GM12878 (cell line): ENCODE measurements around the gene CCDC71L. TPM values are rescaled to one million over a fixed set of nuclear protein-coding genes. Genes with fewer than 3 reads are reported as not detected.

Source experiments
- ATAC-seq: fragments of 200-7000 bp; cut with Tn5 transposase; 3 replicates; pipeline ENCODE4 v1.9.1; 2020; ENCODE audit warnings: mild to moderate bottlenecking, moderate library complexity
- BruUV-seq: library from RNA; stranded (reverse); fragments of 400-500 nt; replicated peaks from 2 replicates; lab custom pipeline; 2021; lab: Mats Ljungman, UMichigan
- CTCF ChIA-PET: fragments of 300-600 bp; sonication (Branson Sonifier 250); formaldehyde crosslinking; extraction: SDS; loops from one replicate; lab custom pipeline; 2021; ENCODE audit warnings: inconsistent platforms; lab: Yijun Ruan, JAX
- POLR2A ChIA-PET: fragments of 350-600 bp; formaldehyde crosslinking; extraction: SDS; loops from one replicate; lab custom pipeline; 2021; ENCODE audit warnings: inconsistent platforms; lab: Charles Lee
- RAD21 ChIA-PET: fragments of 300-600 bp; sonication (Branson Sonifier 250); formaldehyde crosslinking; loops from one replicate; lab custom pipeline; 2023; ENCODE audit warnings: antibody characterized with exemption; ENCODE audit not compliant: unreplicated experiment; lab: Charles Lee
- SMC1A ChIA-PET: fragments of 300-600 bp; sonication (Branson Sonifier 250); formaldehyde crosslinking; loops from one replicate; lab custom pipeline; 2023; ENCODE audit not compliant: unreplicated experiment, uncharacterized antibody; lab: Charles Lee
- DNase-seq: peaks from one replicate; pipeline ENCODE4 v3.0.0-alpha.2; 2011; ENCODE audit warnings: low read depth, low spot score
- FAIRE-seq: peaks from 3 replicates; lab custom pipeline; 2011; peaks lifted over from hg19 to GRCh38; lab: Jason Lieb, UNC
- H2AFZ ChIP-seq: 2 replicates; pipeline ENCODE4 v1.6.0; 2011; ENCODE audit warnings: low read depth, low read length, control low read depth; ENCODE audit not compliant: control insufficient read depth
- H3K27ac ChIP-seq: 2 replicates; pipeline ENCODE4 v1.5.1; 2011; ENCODE audit warnings: control low read depth; ENCODE audit not compliant: control insufficient read depth, insufficient read depth
- H3K27me3 ChIP-seq, 2 experiments: replicated peaks in 1 of 2; 2 replicates each; pipeline versions ENCODE4 v1.6.0 to v1.6.1; 2011; ENCODE audit warnings: low read length in 1 of 2; ENCODE audit not compliant: control insufficient read depth in 2 of 2, insufficient read depth in 2 of 2
- H3K36me3 ChIP-seq, 2 experiments: 2 replicates each; pipeline ENCODE4 v1.5.1; 2011; ENCODE audit warnings: low read length in 1 of 2; ENCODE audit not compliant: control insufficient read depth in 2 of 2, insufficient read depth in 2 of 2
- H3K4me1 ChIP-seq: 2 replicates; pipeline ENCODE4 v1.6.1; 2011; ENCODE audit warnings: mild to moderate bottlenecking, low read length, moderate library complexity, mixed read lengths; ENCODE audit not compliant: control insufficient read depth, insufficient read depth
- H3K4me2 ChIP-seq: 2 replicates; pipeline ENCODE4 v1.6.0; 2011; ENCODE audit warnings: control low read depth; ENCODE audit not compliant: control insufficient read depth, insufficient read depth
- H3K4me3 ChIP-seq: fragments of 200-600 bp; sonication (generic); 2 replicates; pipeline ENCODE4 v1.5.1; 2016
- H3K79me2 ChIP-seq: 2 replicates; pipeline ENCODE4 v1.6.0; 2011; ENCODE audit warnings: low read length; ENCODE audit not compliant: control insufficient read depth, insufficient read depth
- H3K9ac ChIP-seq: 2 replicates; pipeline ENCODE4 v1.8.0; 2011; ENCODE audit warnings: low read length, control low read depth, mixed read lengths; ENCODE audit not compliant: control insufficient read depth, insufficient read depth
- H3K9me3 ChIP-seq: replicated peaks from 3 replicates; pipeline ENCODE4 v1.5.1; 2011; ENCODE audit warnings: mild to moderate bottlenecking, low read length; ENCODE audit not compliant: control insufficient read depth, insufficient read depth
- H4K20me1 ChIP-seq: 2 replicates; pipeline ENCODE4 v1.6.0; 2011; ENCODE audit not compliant: control insufficient read depth, insufficient read depth
- EZH2 ChIP-seq: IDR thresholded peaks from 2 replicates; pipeline ENCODE4 v1.6.1; 2012; ENCODE audit warnings: low read depth, mild to moderate bottlenecking, control low read depth, inconsistent platforms, low read length, borderline replicate concordance; ENCODE audit not compliant: control insufficient read depth
- RB1 ChIP-seq: fragments of 450-650 bp; formaldehyde crosslinking; IDR thresholded peaks from 2 replicates; pipeline ENCODE4 v1.6.1; 2017; ENCODE audit warnings: mild to moderate bottlenecking, borderline replicate concordance
- RCOR1 ChIP-seq: conservative IDR thresholded peaks from 2 replicates; pipeline ENCODE4 v1.6.1; 2012; ENCODE audit warnings: low read depth, low read length, improper control_type of control experiment
- YBX1 ChIP-seq: fragments of 450-650 bp; IDR thresholded peaks from 2 replicates; pipeline ENCODE4 v1.6.1; 2016; ENCODE audit warnings: antibody characterized with exemption
- ZZZ3 ChIP-seq: IDR thresholded peaks from 2 replicates; pipeline ENCODE4 v1.6.1; 2011; ENCODE audit warnings: low read depth; ENCODE audit not compliant: control insufficient read depth, insufficient read length
- WGBS: methylation state at CpG from one replicate; pipeline ENCODE4 v1.1.6; 2016; ENCODE audit warnings: low lambda C conversion rate; ENCODE audit not compliant: insufficient replicate concordance, insufficient coverage; ENCODE audit errors: missing lambda C conversion rate; 5-methylcytosine and 5-hydroxymethylcytosine counted together
- in situ Hi-C: fragments of 300-500 bp; cut with MboI; formaldehyde crosslinking; loops from 9 replicates; pipeline ENCODE4 v1.14.3; 2018; ENCODE audit warnings: mixed read lengths
- intact Hi-C: fragments of 100-400 bp; cut with micrococcal nuclease; formaldehyde crosslinking; loops from one replicate; pipeline ENCODE4 v1.14.2; 2022; ENCODE audit not compliant: unreplicated experiment
- polyA plus RNA-seq, 11 experiments: library from polyadenylated mRNA; depleted of rRNA in 4 of 11; unstranded in 6 of 11; stranded (reverse) in 5 of 11; fragments of >200 nt; fragmentation: Nextera tagmentation in 4 of 11; fragmentation: Illumina TruSeq in 1 of 11; extraction: Ambion mirVana in 4 of 11; extraction: Trizol in 1 of 11; gene quantifications; 1 replicate in 1 of 11; 2 replicates in 10 of 11; pipeline versions ENCODE4 v1.2.1 to v1.2.3, GENCODE V29; 2011 to 2016; ENCODE audit warnings: inconsistent platforms in 2 of 11, missing spikeins in 2 of 11, low read depth in 1 of 11
- total RNA-seq, 4 experiments: library from RNA; depleted of rRNA in 3 of 4; stranded (reverse); fragments of >200 nt in 3 of 4; fragmentation: Illumina TruSeq in 1 of 4; extraction: Trizol in 1 of 4; gene quantifications; 2 replicates each; pipeline versions ENCODE4 v1.2.1 to v1.2.3, GENCODE V29; 2013 to 2021
- TF ChIP-seq, protein P1 (sequence below): fragments of 450-650 bp; IDR thresholded peaks from 2 replicates; pipeline ENCODE4 v1.6.1; 2014; ENCODE audit warnings: mild to moderate bottlenecking
- TF ChIP-seq, protein P2 (sequence below): fragments of 450-650 bp; IDR thresholded peaks from 2 replicates; pipeline ENCODE4 v1.6.1; 2017; ENCODE audit warnings: mild to moderate bottlenecking, moderate library complexity

The CCDC71L gene
- total and polyA plus RNA-seq, 10 of the 15 experiments (the other 5 are each of a cell fraction or from before 2014, with no cell fraction given) = 1.1 to 20.7 (median 3.8) TPM

DNA sequence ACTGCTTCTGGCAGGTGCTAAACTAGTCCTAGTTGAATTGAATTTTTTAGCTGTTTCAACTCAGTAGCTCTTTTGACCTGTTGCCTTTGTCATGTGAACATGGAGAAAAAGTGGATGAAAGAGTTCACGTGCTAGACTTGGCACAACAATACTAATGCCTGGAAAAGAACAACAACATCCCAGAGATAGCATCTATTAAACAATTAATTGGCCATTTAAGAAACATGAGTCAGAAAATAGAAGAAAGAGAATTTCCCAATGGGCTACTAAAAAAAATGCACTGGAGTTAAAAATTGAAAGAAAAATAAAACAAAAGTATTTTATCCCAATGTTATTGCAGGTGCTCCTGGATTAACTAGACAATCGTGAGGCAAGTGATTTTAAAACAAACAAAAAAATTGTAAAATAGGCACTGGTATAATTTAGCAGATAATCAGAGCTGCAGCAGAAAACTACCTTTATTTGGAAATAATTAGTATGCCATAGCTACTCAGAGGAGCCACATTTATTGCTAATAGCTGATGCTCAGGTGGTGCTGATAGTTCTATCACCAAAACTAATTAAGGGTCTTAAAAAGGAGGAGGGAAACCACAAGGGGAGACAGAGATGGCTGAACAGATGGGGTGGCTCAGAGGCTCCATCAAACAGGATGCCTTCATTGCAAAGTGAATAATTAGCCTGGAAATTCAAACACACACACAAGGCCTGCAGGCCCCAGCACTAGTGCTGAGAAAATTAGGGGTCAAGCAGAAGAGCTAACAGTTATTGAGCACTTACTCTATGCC, 17.6 kb downstream of the CCDC71L start:
- SMC1A ChIA-PET = interaction anchor here (0.5 to 2.4 kb wide), 6 partner anchors 10 to 825 kb away, joined by 3 to 10 read pairs (median 4); no protein-coding TSS in a partner anchor
- H3K27ac ChIP-seq = no peak overlapping the region
- H3K4me2 ChIP-seq = no peak overlapping the region
- H3K79me2 ChIP-seq = no peaks in the 10 kb centered on the region
- TF ChIP-seq, protein P1, sequence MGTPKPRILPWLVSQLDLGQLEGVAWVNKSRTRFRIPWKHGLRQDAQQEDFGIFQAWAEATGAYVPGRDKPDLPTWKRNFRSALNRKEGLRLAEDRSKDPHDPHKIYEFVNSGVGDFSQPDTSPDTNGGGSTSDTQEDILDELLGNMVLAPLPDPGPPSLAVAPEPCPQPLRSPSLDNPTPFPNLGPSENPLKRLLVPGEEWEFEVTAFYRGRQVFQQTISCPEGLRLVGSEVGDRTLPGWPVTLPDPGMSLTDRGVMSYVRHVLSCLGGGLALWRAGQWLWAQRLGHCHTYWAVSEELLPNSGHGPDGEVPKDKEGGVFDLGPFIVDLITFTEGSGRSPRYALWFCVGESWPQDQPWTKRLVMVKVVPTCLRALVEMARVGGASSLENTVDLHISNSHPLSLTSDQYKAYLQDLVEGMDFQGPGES = no peak
- TF ChIP-seq RB1 (no peak), ZZZ3 (no peak), EZH2 (no peak), YBX1 (no peak), RCOR1 (no peak)
- TF ChIP-seq, protein P2, sequence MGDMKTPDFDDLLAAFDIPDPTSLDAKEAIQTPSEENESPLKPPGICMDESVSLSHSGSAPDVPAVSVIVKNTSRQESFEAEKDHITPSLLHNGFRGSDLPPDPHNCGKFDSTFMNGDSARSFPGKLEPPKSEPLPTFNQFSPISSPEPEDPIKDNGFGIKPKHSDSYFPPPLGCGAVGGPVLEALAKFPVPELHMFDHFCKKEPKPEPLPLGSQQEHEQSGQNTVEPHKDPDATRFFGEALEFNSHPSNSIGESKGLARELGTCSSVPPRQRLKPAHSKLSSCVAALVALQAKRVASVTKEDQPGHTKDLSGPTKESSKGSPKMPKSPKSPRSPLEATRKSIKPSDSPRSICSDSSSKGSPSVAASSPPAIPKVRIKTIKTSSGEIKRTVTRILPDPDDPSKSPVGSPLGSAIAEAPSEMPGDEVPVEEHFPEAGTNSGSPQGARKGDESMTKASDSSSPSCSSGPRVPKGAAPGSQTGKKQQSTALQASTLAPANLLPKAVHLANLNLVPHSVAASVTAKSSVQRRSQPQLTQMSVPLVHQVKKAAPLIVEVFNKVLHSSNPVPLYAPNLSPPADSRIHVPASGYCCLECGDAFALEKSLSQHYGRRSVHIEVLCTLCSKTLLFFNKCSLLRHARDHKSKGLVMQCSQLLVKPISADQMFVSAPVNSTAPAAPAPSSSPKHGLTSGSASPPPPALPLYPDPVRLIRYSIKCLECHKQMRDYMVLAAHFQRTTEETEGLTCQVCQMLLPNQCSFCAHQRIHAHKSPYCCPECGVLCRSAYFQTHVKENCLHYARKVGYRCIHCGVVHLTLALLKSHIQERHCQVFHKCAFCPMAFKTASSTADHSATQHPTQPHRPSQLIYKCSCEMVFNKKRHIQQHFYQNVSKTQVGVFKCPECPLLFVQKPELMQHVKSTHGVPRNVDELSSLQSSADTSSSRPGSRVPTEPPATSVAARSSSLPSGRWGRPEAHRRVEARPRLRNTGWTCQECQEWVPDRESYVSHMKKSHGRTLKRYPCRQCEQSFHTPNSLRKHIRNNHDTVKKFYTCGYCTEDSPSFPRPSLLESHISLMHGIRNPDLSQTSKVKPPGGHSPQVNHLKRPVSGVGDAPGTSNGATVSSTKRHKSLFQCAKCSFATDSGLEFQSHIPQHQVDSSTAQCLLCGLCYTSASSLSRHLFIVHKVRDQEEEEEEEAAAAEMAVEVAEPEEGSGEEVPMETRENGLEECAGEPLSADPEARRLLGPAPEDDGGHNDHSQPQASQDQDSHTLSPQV = no peak
- no peaks in the 10 kb centered on the region for H3K4me1 ChIP-seq
- ATAC-seq (no peak; the same call in 2 of the 3 replicates), FAIRE-seq (no peak), DNase-seq (no peak)
- in situ Hi-C loops = no loop called here
- intact Hi-C loops = no loop called here
- POLR2A ChIA-PET = no interaction called here
- H3K4me3 ChIP-seq = no peak overlapping the region
- no peak overlapping the region for H2AFZ ChIP-seq
- H3K9me3 ChIP-seq = no peaks in the 10 kb centered on the region
- no peaks in the 10 kb centered on the region for H4K20me1 ChIP-seq
- H3K9ac ChIP-seq = no peak overlapping the region
- WGBS = 17% methylated on average over 2 of the region's 2 CpGs
- no peaks in the 10 kb centered on the region for H3K36me3 ChIP-seq
- H3K27me3 ChIP-seq = no peaks in the 10 kb centered on the region
- RAD21 ChIA-PET = no interaction called here
- BruUV-seq = no TSS peak
- CTCF ChIA-PET = interaction anchor here (0.9 to 3.9 kb wide), 3 partner anchors 12 to 101 kb away, joined by 4 to 16 read pairs (median 4); no protein-coding TSS in a partner anchor
